ENCODE data around the gene PHACTR3.

PHACTR3 gene

GRCh38 chr20:59598625-59599310, 5.6 kb upstream of the PHACTR3 start:
- H3K4me2 ChIP-seq (ENCODE audit: low read length), result no peak overlapping the region

DNA sequence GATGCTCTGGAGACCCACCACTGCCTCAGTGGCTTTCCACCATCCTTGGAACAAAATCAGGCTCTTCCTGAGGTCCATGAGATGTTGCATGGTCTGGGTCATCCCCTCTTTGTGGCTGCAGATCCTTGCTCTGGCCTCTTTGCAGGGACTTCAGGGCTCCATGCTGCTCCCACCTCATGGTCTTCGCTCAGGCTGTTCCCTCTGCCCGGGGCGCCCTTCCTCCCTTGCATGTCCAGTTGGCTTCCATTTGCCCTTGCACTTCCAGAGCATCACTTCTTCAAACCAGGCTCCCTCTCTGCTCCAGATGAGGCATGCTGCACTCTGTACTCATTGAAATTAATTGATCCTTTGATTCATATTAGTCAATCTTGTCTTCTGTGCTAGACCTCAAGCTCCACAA, 4.4 kb upstream of the PHACTR3 start:
- TF ChIP-seq, protein P1, sequence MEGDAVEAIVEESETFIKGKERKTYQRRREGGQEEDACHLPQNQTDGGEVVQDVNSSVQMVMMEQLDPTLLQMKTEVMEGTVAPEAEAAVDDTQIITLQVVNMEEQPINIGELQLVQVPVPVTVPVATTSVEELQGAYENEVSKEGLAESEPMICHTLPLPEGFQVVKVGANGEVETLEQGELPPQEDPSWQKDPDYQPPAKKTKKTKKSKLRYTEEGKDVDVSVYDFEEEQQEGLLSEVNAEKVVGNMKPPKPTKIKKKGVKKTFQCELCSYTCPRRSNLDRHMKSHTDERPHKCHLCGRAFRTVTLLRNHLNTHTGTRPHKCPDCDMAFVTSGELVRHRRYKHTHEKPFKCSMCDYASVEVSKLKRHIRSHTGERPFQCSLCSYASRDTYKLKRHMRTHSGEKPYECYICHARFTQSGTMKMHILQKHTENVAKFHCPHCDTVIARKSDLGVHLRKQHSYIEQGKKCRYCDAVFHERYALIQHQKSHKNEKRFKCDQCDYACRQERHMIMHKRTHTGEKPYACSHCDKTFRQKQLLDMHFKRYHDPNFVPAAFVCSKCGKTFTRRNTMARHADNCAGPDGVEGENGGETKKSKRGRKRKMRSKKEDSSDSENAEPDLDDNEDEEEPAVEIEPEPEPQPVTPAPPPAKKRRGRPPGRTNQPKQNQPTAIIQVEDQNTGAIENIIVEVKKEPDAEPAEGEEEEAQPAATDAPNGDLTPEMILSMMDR (IDR thresholded peaks at IDR 0.05), result no peak
- Histone ChIP-seq H3K27ac (no peak overlapping the region), H3K4me2 (ENCODE audit: low read length) (no peak overlapping the region), H3K36me3 (ENCODE audit: control insufficient read depth, insufficient read depth, low read length) (no peaks in the 10 kb centered on the region), H3K9me3 (ENCODE audit: control insufficient read depth, low read length) (no peaks in the 10 kb centered on the region), H3K4me3 (ENCODE audit: low read depth, low read length) (no peak overlapping the region), H3K79me2 (no peaks in the 10 kb centered on the region), H3K9ac (no peak overlapping the region), H2AFZ (no peak overlapping the region), H3K27me3 (ENCODE audit: control insufficient read depth, insufficient read depth, low read length) (no peaks in the 10 kb centered on the region), H3K4me1 (no peaks in the 10 kb centered on the region)

More at GRCh38 chr20:59598625-59599310, 5.6 kb upstream of the PHACTR3 start:
- H3K36me3 ChIP-seq (ENCODE audit: control insufficient read depth, insufficient read depth, low read length), result no peaks in the 10 kb centered on the region
- H3K27ac ChIP-seq, result no peak overlapping the region
- no peak overlapping the region for H3K4me3 ChIP-seq (ENCODE audit: low read depth, low read length)
- H3K27me3 ChIP-seq (ENCODE audit: control insufficient read depth, insufficient read depth, low read length), result no peaks in the 10 kb centered on the region
- H3K9ac ChIP-seq, result no peak overlapping the region
- no peaks in the 10 kb centered on the region for H3K4me1 ChIP-seq
- H2AFZ ChIP-seq, result no peak overlapping the region
- no peaks in the 10 kb centered on the region for H3K9me3 ChIP-seq (ENCODE audit: control insufficient read depth, low read length)
- no peaks in the 10 kb centered on the region for H3K79me2 ChIP-seq
- TF ChIP-seq, protein P1 (IDR thresholded peaks at IDR 0.05), result peak; percentile 61

- Histone ChIP-seq H3K79me2 (no peaks in the 10 kb centered on the region), H3K9ac (no peak overlapping the region), H2AFZ (no peak overlapping the region), H3K27me3 (ENCODE audit: control insufficient read depth, insufficient read depth, low read length) (no peaks in the 10 kb centered on the region), H3K27ac (no peak overlapping the region), H3K36me3 (ENCODE audit: control insufficient read depth, insufficient read depth, low read length) (no peaks in the 10 kb centered on the region), H3K4me2 (ENCODE audit: low read length) (no peak overlapping the region), H3K4me1 (no peaks in the 10 kb centered on the region), H3K9me3 (ENCODE audit: control insufficient read depth, low read length) (no peaks in the 10 kb centered on the region), H3K4me3 (ENCODE audit: low read depth, low read length) (no peak overlapping the region)
- TF ChIP-seq, protein P1 (IDR thresholded peaks at IDR 0.05), result no peak
These were observed 3.9 kb upstream of the PHACTR3 start for GRCh38 chr20:59600472-59600871.

DNA sequence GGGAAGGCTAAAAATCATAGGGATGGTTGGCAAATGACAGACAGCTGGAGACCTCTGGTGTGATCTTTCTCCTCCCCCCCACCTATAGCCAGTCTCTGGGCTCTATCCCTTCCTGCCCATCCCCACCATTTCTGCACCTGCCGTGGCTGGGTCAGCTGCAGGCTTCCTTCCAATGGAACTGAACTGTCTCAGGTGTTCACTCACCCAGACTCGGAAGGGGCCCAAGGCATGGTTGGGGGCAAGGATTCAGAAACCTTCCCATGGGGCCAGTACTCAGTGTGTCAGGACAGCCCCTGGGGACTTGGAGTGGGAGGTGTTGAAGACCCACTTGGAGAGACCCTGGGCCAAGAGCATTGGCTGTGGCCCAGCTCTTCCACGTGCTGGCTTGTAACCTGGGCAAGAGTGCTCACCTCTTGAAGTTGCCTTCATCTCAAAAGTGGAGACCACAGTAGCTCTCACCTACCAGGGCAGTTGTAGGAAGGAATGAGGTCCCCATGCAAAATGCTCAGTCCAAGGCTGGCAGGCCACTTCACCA, 1.7 kb upstream of the PHACTR3 start:
- Histone ChIP-seq H3K9me3 (ENCODE audit: control insufficient read depth, low read length) (no peaks in the 10 kb centered on the region), H3K27me3 (ENCODE audit: control insufficient read depth, insufficient read depth, low read length) (no peaks in the 10 kb centered on the region), H3K9ac (no peak overlapping the region), H3K27ac (no peak overlapping the region), H3K4me3 (ENCODE audit: low read depth, low read length) (no peak overlapping the region), H3K36me3 (ENCODE audit: control insufficient read depth, insufficient read depth, low read length) (no peaks in the 10 kb centered on the region), H3K79me2 (no peaks in the 10 kb centered on the region), H3K4me1 (no peaks in the 10 kb centered on the region), H2AFZ (no peak overlapping the region), H3K4me2 (ENCODE audit: low read length) (no peak overlapping the region)
- TF ChIP-seq, protein P1 (IDR thresholded peaks at IDR 0.05), result no peak

- Histone ChIP-seq H3K36me3 (ENCODE audit: control insufficient read depth, insufficient read depth, low read length) (no peaks in the 10 kb centered on the region), H3K9me3 (ENCODE audit: control insufficient read depth, low read length) (no peaks in the 10 kb centered on the region), H2AFZ (no peak overlapping the region), H3K79me2 (no peaks in the 10 kb centered on the region), H3K4me3 (ENCODE audit: low read depth, low read length) (no peak overlapping the region), H3K27me3 (ENCODE audit: control insufficient read depth, insufficient read depth, low read length) (no peaks in the 10 kb centered on the region), H3K9ac (no peak overlapping the region), H3K4me2 (ENCODE audit: low read length) (no peak overlapping the region), H3K27ac (no peak overlapping the region), H3K4me1 (no peaks in the 10 kb centered on the region)
- TF ChIP-seq, protein P1 (IDR thresholded peaks at IDR 0.05), result no peak
These were observed 1.2 kb upstream of the PHACTR3 start for GRCh38 chr20:59603176-59603575.

Data from parathyroid adenoma (tissue), 2 donors.